GM18498 (cell line): ENCODE data around the gene FXYD3.

Source experiments
- ATAC-seq: cut with Tn5 transposase; IDR thresholded peaks from one replicate; pipeline ENCODE4 v1.9.1; 2021; ENCODE audit warnings: mild to moderate bottlenecking, moderate library complexity; ENCODE audit not compliant: unreplicated experiment

Gene FXYD3

DNA sequence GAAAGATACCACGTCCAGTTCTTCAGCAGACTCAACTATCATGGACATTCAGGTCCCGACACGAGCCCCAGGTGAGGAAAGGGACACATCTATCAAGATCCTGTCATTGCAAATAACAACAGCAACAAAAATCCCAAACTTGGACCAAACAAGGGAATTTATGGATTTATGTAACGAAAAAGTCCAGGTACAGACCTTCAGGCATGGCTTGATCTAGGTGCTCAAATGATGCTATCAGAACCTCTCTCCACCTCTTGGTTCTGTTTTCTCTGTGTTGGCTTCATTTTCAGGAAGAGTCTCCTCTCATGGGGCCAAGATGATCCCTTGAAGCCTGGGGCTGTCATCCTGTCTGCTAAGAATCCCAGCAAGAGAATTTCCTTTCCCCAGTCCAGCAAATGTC lies 41.8 kb downstream of the FXYD3 start:
- no peak for ATAC-seq

GRCh38 chr19:35159606-35160005 lies 44.0 kb downstream of the FXYD3 start:
- no peak for ATAC-seq

DNA sequence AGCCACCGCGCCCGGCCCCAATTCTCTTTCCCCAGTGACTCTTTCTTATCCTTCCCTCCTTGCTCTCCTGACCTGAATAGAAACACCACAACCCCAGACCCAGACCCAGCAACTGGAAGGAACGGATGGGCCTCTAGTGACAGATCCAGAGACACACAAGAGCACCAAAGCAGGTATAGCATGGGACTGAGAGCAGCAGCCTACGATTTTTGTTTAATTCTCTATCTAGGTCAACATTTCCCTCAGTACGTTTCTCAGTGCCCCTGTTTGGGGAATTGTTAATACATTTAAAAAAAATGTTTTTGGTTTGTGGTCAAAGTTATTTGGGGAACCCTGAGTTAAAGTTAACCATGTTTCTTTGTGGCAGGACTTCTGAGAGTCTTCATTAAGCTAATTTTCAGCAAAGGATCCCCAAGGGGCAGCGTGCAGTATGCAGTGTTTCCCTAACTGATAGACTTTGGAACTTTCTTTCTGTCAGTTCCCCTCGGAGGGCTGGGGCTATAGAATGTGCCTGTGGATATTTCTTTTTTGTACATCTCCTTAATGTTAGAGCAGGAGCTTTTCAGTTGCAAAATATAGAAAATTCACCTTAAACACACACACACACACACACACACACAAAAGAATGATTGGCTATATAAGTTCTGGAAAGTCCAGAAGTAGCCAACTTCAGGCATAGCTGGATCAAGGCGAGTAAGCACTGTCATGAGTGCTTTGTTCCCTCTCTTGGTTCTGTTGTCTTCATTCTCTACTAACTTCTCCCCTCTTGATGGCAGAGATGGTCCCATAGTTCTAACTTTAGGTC lies 45.2 kb downstream of the FXYD3 start:
- ATAC-seq: no peak

GRCh38 chr19:35161434-35161743 lies 45.8 kb downstream of the FXYD3 start:
- ATAC-seq: no peak

GRCh38 chr19:35162471-35163326 lies 47.1 kb downstream of the FXYD3 start:
- ATAC-seq: no peak

GRCh38 chr19:35164418-35164817 lies 48.8 kb downstream of the FXYD3 start:
- ATAC-seq: no peak

DNA sequence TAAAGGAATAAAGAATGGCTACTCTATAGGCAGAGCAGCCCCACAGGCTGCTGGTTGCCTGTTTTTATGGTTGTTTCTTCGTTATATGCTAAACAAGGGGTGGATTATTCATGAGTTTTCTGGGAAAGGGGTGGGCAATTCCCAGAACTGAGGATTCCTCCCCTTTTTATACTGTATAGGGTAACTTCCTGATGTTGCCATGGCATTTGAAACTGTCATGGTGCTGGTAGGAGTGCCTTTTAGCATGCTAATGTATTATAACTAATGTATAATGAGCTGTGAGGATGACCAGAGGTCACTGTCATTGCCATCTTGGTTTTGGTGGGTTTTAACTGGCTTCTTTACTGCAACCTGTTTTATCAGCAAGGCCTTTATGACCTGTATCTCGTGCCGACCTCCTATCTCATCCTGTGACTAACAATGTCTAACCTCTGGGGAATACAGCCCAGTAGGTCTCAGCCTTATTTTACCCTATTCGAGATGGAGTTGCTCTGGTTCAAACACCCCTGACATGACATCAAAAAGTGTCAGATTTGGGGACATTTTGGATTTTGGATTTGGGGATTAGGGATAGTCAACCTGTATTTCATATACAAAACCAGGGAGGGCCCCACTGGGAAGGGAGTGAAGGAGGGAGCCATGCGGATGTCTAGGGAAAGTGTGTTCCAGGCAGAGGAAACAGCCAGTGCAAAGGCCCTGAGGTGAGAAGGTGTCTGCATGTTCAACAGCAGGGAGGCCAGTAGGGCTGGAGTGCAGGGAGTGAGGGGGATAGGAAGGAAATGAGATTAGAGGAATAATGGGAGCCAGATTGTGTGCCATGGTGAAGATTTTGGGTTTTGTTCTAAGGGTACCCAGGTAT lies 49.8 kb downstream of the FXYD3 start:
- no peak for ATAC-seq

DNA sequence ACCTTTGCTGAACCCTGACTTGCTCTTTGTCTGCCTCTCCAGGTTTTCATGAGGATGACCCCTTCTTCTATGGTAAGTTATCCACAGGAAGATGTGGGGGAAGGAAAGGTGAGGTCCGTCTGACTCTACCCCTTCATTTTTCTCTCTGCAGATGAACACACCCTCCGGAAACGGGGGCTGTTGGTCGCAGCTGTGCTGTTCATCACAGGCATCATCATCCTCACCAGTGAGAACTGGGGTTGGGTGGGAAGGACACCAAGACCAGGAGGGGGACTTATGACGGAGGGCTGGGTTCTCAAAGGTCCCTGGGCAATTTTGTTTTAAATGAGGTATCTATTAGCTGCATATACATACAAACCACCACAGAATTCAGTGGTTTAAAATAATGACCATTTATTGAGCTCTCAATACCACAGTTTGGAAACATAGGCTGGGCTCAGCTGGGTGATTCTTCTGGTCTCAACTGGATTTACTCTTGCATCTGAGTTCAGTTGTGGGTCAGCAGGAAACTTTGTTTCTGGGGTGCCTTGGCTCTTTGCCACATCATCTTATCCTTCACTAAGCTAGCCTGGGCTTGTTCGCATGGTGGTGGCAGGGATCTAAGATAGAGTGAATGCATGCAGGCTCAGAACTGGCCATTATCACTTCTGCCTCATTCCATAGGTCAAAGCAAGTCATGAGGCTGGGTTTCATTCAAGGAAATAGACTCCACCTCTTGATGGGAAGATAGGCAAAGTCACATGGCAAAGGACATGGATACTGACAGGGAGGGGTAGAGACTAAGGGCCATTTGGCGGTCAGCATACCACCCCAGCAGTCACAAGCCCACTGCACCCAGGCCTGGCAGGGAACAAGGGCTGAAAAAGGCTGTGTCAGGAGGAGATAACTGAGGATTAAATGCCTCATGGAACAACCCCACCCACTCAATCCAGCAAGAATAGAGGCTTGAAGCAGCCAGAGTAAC lies 50.8 kb downstream of the FXYD3 start:
- ATAC-seq: no peak

GRCh38 chr19:35167251-35168119 lies 51.9 kb downstream of the FXYD3 start:
- ATAC-seq: no peak

DNA sequence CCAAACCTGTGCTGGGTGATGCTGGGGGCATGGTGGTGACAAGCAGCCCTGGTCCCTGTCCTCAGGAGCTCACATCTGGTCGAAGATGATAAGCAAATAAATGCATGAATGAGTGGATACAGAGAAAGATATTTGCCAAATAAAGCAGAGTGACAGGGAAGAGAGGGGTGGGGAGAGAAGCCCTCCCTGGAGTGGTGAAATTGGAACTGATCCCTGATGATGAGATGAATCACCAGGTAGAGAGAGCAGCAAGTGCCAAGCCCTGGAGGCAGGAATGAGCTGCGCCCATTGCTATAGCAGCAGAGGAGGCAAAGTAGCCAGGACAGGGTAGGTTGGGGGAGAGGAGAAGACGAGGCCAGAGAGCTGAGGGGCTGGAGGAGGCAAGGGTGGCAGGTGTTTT lies 52.6 kb downstream of the FXYD3 start:
- ATAC-seq: no peak

DNA sequence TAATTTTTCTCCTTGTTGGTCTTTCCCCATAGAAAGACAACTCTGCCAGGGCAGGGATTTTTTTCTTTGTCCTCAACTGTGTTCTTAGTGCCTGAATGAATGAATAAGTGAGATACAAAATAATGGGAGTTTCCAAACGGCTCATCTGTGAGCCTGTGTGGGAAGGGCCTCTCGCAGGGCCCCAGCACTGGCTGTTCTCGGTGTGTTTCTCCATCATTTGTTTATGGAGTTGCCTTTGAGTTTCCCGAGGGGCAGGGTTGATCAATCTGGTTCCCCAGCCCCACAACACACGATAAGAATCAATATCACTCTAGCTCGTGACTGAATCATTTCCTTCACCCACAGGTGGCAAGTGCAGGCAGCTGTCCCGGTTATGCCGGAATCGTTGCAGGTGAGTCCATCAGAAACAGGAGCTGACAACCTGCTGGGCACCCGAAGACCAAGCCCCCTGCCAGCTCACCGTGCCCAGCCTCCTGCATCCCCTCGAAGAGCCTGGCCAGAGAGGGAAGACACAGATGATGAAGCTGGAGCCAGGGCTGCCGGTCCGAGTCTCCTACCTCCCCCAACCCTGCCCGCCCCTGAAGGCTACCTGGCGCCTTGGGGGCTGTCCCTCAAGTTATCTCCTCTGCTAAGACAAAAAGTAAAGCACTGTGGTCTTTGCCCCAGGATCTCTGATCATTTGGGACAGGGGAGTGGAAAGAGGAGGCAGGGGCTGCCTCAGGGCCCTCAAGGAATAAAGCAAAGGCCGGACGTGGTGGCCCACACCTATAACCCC lies 53.8 kb downstream of the FXYD3 start:
- no peak for ATAC-seq

DNA sequence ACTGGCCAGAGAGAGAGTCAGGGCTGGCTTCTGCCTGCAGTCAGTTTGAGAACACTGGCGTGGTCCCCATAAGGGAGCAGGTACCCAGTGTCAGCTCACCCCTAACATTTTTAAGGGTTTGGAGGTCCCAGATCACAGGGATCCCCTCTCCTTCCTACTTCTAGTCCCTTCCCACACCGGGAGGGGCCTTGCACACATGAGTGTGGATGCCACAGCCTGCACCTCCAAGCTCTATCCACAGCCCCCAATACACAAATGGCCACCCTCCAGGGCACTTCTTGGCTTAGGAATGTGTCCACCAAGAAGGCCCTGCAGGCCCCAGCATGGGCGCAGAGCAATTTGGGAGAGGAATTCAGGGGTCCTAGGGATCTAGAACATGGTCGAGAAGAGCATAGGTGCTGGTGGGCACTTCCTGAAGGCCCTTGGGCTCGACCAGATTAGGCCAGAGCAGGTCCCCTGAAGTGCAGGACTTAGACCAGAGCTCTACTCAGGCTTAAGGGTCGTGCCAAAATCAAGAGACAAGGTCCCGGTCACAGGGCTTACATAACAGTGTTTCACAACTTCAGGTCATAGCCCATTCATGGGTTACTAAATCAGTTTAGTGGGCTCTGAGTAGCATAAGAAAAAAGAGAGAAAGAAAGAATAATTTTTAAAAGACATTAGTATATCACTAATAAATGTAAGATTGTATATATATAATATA lies 54.9 kb downstream of the FXYD3 start:
- ATAC-seq: no peak

DNA sequence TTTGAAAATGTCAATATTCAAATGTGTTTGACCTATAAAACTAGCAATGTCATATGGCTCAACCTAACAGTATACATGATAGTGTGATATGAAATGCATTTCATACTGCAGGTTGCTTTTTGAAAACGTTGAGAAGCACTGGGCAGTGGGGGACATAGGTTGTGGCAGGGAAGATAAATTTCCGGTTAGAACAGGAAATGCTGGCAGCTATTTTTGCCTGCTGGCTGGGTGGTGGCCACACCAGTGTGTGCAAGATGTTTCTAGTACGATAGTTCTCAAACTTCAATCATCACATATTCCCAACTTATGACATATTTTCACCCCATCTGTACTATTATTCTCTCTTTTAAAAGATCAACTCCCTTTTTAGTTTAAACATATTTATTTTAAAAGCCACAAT lies 56.1 kb downstream of the FXYD3 start:
- ATAC-seq: no peak
